ENCODE data around the gene DYNLL1. TPM values are rescaled to one million over a fixed set of nuclear protein-coding genes. Genes with fewer than 3 reads are reported as not detected.

DYNLL1 gene
- total RNA-seq, 4 donors from 2014 or later: 70.6 to 280 (median 137) TPM

DNA sequence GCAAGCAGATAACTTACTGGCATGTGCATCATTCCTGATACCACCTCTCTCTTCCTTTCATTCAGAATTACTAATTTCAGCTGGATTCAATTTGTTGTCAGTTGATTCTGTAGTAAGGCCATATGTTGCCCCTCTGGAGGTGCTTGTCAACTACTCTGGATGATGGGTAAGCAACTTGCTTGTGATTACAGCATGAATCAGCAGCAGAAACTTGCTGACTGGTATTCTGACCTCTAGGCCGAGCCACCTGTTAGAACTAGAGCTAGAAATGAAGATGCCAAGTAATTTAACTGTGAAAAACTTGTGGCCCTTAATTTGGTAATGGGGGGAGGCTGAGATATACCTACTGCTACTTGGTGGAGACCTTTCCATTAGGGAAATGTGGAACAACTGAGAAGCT lies 43.4 kb downstream of the DYNLL1 start:
- TF ChIP-seq, protein P1, sequence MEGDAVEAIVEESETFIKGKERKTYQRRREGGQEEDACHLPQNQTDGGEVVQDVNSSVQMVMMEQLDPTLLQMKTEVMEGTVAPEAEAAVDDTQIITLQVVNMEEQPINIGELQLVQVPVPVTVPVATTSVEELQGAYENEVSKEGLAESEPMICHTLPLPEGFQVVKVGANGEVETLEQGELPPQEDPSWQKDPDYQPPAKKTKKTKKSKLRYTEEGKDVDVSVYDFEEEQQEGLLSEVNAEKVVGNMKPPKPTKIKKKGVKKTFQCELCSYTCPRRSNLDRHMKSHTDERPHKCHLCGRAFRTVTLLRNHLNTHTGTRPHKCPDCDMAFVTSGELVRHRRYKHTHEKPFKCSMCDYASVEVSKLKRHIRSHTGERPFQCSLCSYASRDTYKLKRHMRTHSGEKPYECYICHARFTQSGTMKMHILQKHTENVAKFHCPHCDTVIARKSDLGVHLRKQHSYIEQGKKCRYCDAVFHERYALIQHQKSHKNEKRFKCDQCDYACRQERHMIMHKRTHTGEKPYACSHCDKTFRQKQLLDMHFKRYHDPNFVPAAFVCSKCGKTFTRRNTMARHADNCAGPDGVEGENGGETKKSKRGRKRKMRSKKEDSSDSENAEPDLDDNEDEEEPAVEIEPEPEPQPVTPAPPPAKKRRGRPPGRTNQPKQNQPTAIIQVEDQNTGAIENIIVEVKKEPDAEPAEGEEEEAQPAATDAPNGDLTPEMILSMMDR (IDR thresholded peaks at IDR 0.05; ENCODE audit: low read depth): no peak

DNA sequence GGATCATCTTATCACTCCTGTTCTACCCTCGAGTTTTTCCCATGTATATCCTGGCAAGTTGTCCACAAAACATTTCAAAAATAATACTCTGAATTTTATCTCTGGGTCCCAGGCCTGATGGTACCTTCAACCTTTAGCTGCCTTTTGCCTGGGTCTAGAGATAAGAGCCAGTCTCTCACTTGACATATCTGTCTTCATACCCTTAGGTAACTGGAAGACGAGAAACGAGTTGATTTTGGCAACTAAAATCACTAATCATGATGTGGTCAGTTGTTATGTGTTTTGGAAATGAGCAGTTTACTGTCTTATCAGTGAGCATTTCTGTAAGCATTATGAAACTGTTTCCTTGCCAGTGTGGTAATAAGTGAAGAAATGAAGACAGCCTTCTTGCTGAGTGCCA lies 44.5 kb downstream of the DYNLL1 start:
- TF ChIP-seq, protein P1 (IDR thresholded peaks at IDR 0.05; ENCODE audit: low read depth): no peak

DNA sequence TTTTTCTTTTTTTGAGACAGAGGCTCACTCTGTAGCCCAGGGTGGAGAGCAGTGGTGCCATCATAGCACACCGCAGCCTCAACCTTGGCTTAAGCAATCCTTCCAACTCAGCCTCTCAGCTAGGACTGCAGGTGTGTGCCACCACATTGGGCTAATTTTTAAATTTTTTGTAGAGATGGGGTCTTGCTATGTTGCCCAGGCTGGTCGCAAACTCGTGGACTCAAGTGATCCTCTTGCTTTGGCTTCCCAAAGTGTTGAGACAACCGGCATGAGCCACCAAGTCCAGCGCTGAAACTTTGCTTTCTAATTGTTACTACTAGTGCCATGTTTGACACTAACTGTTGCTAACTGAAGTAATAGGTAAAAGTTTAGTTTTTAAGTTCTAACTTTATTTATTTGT lies 46.3 kb downstream of the DYNLL1 start:
- TF ChIP-seq, protein P1 (IDR thresholded peaks at IDR 0.05; ENCODE audit: low read depth): no peak

DNA sequence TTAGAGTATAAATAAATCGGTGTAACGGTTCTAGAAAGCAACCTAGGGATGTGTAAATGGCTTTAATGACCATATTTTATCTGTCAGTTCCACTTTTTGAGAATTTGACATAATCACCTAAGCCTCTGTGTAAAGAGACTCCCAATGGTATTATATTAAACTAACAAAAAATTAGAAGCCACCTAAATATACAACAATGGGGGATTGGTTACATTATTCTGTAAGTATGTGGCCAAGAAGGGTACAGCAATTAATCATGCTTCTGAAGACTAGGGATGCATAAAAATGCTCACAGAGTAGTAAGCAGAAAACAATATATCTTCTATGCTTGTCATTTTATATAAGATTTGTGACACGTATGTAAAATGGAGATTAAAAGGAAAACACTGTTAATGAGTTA lies 48.8 kb downstream of the DYNLL1 start:
- TF ChIP-seq, protein P1 (IDR thresholded peaks at IDR 0.05; ENCODE audit: low read depth): no peak

DNA sequence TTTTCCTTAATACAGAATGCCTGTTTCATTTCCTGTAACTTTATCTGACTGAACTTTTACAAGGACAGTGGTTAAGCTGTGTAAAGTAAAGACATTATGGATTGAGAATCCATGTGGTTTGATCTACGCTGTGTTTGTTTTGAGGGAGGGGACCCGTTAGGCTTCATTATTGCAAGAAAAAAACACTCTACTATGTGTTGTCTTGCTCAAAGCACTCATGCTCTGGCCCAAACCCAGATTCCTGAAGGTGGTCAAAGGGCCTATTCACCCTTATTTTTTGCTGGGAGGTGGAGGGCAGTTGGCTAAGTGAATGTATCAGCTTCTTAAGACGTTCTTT lies 50.1 kb downstream of the DYNLL1 start:
- TF ChIP-seq, protein P1 (IDR thresholded peaks at IDR 0.05; ENCODE audit: low read depth): no peak

Small RNA genes lying within 50 kb of the gene (small RNA-seq; reads per million reads assigned to genes)
- 0.49 reads per million for gene RF00019

Other genes with a start within 250 kb of the DYNLL1 start
- 10 to 100 TPM; 54.1 to 93.1 (median 65.0) TPM for gene PXN, start 230.4 kb upstream of the DYNLL1 start, total RNA-seq
- gene RNU4-2, start 204.2 kb upstream of the DYNLL1 start, total RNA-seq: under 1 TPM; under 0.01 TPM
- gene RNU4-1, start 202.9 kb upstream of the DYNLL1 start, total RNA-seq: under 1 TPM; under 0.01 TPM
- gene SIRT4, start 193.8 kb upstream of the DYNLL1 start, total RNA-seq: 1 to 10 TPM in 2 of 4 donors, under 1 TPM in 2; 0.82 to 10.0 (median 1.4) TPM
- not detected for gene PLA2G1B, start 168.3 kb upstream of the DYNLL1 start, total RNA-seq
- gene MSI1, start 126.9 kb upstream of the DYNLL1 start, total RNA-seq: not detected
- 100 to 1,000 TPM; 514 to 710 (median 569) TPM for gene COX6A1, start 58.0 kb upstream of the DYNLL1 start, total RNA-seq
- 10 to 100 TPM; 12.6 to 31.8 (median 15.7) TPM for gene TRIAP1, start 49.7 kb upstream of the DYNLL1 start, total RNA-seq
- 10 to 100 TPM; 18.1 to 29.3 (median 25.5) TPM for gene GATC, start 49.7 kb upstream of the DYNLL1 start, total RNA-seq
- 100 to 1,000 TPM in 1 of 4 donors, 10 to 100 TPM in 3; 61.4 to 100 (median 66.0) TPM for gene SRSF9, start 26.4 kb upstream of the DYNLL1 start, total RNA-seq
- gene COQ5, start 33.0 kb downstream of the DYNLL1 start, total RNA-seq: 10 to 100 TPM; 29.0 to 33.5 (median 30.5) TPM
- gene RNF10, start 38.2 kb downstream of the DYNLL1 start, total RNA-seq: 100 to 1,000 TPM; 147 to 314 (median 180) TPM
- 10 to 100 TPM; 20.4 to 57.4 (median 32.4) TPM for gene POP5, start 85.3 kb downstream of the DYNLL1 start, total RNA-seq
- gene CABP1, start 144.5 kb downstream of the DYNLL1 start, total RNA-seq: 1 to 10 TPM in 1 of 4 donors, not detected in 3; 1.3 TPM
- gene MLEC, start 191.0 kb downstream of the DYNLL1 start, total RNA-seq: 10 to 100 TPM; 65.1 to 94.1 (median 85.8) TPM
- 10 to 100 TPM; 11.3 to 24.1 (median 17.6) TPM for gene UNC119B, start 214.3 kb downstream of the DYNLL1 start, total RNA-seq
- 100 to 1,000 TPM in 3 of 4 donors, 10 to 100 TPM in 1; 31.6 to 237 (median 106) TPM for gene ACADS, start 229.7 kb downstream of the DYNLL1 start, total RNA-seq